ENCODE measurements around the gene MTRR.

- TF ChIP-seq USF1 (IDR thresholded peaks at IDR 0.05; ENCODE audit: borderline replicate concordance, low read depth) (no peak), POLR2AphosphoS5 (IDR thresholded peaks at IDR 0.05; ENCODE audit: low read depth, low read length) (no peak)
- TF ChIP-seq, protein P1, sequence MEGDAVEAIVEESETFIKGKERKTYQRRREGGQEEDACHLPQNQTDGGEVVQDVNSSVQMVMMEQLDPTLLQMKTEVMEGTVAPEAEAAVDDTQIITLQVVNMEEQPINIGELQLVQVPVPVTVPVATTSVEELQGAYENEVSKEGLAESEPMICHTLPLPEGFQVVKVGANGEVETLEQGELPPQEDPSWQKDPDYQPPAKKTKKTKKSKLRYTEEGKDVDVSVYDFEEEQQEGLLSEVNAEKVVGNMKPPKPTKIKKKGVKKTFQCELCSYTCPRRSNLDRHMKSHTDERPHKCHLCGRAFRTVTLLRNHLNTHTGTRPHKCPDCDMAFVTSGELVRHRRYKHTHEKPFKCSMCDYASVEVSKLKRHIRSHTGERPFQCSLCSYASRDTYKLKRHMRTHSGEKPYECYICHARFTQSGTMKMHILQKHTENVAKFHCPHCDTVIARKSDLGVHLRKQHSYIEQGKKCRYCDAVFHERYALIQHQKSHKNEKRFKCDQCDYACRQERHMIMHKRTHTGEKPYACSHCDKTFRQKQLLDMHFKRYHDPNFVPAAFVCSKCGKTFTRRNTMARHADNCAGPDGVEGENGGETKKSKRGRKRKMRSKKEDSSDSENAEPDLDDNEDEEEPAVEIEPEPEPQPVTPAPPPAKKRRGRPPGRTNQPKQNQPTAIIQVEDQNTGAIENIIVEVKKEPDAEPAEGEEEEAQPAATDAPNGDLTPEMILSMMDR (IDR thresholded peaks at IDR 0.05) = no peak
- TF ChIP-seq, protein P2, sequence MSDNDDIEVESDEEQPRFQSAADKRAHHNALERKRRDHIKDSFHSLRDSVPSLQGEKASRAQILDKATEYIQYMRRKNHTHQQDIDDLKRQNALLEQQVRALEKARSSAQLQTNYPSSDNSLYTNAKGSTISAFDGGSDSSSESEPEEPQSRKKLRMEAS (IDR thresholded peaks at IDR 0.05; ENCODE audit: low read depth) = no peak
Measured at GRCh38 chr5:7888901-7889300, 20.0 kb downstream of the MTRR start.
